GM21367 (cell line): ENCODE measurements around the gene PRR5L.
"Not testable (repeated sequence)": the region's sequence is repeated elsewhere in the genome, so short reads cannot be mapped to it uniquely, and the experiment has no call there.

ENCODE experiments used
- ATAC-seq: cut with Tn5 transposase; IDR thresholded peaks from one replicate; pipeline ENCODE4 v1.9.1; 2021; ENCODE audit not compliant: unreplicated experiment

The PRR5L gene

DNA sequence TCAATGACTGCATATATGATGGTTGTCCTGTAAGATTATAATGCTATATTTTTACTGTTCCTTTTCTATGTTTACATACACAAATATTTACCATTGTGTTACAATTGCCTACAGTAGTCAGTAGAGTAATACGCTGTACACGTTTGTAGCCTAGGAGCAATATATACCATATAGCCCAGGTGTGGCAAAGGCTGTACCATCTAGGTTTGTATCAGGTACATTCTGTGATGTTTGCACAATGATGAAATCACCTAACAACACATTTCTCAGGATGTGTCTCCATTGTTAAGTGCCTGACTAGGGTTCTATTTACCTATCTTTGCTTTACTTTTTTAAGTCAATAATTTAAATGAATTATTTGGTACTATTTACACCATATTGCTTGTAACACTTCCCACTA is 21.9 kb downstream of the PRR5L start:
- ATAC-seq = no peak

DNA sequence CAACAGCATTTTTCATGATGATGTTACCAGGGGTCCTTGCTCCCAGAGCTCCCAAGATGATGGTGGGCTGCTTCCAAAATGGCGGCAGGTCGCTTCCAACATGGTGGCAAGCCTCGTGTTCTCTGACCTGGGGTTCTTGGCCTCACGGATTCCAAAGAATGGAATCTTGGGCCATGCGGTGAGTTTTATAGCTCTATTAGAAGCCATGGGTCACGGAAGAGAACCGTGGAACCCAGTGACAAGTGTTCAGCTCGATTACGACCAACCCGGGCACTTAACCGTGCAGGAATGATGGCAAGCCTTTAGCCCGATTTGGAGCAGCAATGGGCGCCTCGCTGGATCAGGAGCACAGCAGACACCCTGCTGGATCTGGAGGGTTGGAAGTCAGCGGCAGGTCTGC is 28.9 kb downstream of the PRR5L start:
- ATAC-seq = not testable (repeated sequence)

- ATAC-seq = not testable (repeated sequence)
These were observed 29.3 kb downstream of the PRR5L start for GRCh38 chr11:36325403-36325802.

DNA sequence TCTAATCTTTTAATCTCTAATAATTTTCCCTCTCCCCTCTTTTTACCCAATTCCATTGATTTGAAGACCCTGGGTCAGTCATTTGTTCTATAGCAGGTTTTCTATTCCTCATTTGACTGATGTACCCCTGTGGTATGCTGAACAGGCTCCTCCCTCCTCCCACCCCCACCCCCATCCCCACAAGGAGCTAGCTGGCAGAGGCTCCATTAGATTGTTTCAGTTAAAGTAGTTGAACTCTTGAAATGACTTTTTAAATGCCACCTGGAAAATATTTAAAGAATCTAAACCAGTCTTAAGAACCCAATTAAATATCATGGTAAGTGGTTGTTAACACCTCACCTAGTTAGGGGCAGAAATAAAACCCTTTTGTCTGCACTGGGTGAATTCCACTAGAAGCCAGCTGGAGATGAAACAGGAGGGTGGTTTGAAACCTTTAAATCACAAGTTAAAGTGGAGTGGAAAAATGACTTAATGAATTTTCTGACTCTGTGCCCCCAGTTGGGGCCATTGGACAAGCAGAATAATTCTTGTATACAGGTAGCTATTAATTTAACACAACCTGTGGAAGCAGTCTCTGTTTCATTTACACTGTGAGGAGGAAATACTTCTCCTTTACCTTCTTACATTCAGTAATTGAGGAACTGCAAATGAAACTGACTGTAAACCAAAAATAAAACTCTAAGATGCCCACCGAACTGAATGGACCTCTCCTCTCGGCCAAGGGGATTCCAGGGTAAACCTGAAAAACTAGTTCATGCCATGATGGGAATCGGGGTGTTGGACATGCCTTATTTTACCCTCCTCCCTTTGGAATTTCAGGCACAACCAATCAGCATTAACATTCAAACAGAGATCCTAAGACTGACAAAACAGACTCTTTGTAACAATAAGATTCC is 30.7 kb downstream of the PRR5L start:
- peak; percentile 87 for ATAC-seq

- no peak for ATAC-seq
These were observed 33.0 kb downstream of the PRR5L start for GRCh38 chr11:36328966-36329673.

DNA sequence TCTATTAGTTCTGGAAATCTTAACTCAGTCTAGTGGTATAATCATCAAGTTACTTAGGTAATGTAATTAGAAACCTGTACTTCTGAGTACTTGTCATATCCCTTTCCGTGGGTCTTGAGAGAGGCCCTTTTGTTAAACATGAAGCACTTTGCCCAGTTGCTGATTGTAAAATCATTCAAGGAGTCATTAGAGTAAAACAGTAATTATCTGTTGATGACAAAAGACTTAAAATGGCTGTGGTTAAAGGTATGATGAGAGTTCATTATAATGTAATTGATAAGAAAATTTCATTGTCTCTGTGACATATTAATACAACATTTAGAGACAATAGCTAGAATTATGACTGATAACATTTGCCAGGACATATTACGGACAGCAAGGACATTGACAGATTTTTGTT is 34.3 kb downstream of the PRR5L start:
- no peak for ATAC-seq

DNA sequence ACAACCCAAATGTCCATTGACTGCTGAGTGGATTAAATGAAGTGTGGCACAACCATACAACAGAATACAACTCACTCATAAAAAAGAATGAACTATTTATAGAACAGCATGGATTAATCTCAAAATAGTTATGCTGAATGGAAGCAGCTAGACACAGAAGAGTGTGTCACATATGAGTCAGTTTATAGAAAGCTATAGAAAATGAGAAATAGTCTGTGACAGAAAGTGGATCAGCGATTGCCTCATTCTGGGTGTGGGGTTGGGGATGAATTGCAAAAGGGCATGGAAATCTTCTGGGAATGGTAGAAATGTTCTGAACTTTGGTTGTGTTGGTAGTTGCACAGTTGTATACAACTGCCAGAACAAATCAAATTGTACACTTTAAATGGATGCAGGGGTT is 37.4 kb downstream of the PRR5L start:
- no peak for ATAC-seq

DNA sequence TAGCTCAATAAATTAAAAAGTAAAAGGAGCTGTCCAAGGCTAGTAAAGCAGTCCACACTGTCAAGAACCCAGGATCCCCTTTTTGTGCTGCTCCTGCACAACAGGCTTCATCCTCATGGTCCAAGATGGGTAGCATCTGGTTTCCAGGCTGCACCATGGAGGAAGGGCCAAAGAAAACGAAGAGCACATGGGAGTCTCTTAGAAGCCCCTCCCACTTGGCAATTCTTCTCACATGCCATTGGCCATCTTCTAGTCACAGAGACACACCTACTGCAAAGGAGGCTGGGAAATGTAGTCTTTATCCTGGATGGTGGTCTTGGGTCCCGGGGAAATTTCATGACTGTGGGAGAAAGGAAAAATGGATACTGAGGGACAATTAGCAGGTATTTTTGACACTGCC is 37.8 kb downstream of the PRR5L start:
- no peak for ATAC-seq

DNA sequence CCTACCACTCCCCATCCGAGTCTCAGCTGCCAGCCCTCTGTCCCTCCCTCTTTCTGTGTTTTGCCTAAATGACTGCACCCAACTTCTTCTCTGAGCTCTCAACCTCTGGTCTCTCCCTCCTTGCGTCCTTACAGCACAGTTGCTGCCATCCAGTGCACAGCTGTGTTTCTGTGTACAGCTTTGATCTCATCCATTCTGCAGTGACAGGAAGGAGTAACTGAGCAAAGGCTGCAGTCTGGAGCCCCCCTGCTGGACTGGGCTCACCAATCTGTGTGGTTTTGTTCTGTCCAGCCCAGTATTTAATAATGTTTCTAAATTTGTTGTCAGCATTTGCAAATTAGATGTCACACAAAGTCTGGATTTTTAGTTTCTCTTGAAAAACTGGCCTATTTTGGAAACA is 43.8 kb downstream of the PRR5L start:
- ATAC-seq = no peak

DNA sequence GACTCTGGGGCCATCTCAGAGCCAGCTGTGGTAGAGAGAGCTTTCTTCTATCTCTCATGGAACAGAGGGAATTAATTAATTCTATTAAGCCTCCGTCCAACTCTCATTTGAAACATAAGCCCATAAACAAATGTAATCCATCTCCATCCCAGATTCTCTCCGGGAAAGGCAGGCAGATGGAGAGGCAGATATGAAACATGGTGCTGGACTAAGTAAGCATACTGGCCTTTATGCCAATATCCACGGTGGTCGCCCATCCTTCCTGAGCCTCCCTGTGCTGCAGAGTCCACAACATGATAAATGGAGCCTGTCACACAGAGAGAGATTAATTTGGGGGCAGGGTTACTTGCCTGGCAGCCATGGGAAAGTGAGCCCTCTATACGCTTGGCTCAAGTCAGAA is 44.8 kb downstream of the PRR5L start:
- ATAC-seq = no peak

- no peak for ATAC-seq
These were observed 45.8 kb downstream of the PRR5L start for GRCh38 chr11:36341915-36342314.

DNA sequence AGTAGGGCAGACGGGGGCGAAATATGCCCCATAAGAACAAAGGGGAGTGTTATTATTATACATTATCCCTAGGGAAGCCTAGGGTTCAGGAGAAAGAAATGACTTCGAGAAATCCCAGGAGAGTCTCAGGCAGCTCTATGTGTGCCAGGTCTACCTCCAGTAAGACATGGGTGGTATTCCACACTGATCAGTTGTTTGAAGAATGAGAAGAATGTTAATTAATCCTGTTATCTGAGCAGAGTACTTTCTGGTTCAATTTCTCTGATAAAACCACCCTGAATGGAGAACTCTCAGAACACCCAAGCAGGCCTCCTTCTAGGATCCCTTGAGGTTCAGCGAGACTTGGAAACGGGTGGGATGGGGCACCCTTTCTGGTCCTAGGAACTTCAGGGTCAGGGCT is 46.2 kb downstream of the PRR5L start:
- ATAC-seq = no peak

DNA sequence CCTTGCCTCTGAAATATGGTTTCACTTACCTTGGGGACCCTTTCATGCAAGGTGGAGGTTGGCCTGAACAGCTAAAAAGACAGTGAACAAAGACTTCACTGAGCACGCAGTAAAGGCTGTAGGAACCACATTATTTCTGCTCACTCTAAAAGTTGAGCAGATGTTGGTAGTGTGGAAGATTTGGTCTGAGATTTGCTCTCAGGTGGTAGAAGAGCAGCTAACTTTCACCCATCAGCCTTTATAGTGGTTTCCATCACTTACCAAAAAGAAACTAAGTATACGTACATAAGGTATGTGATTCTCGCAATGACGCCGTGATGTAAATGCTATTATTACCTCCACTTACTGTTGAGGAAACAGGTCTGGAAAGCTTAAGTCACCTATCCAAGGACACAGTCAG is 47.3 kb downstream of the PRR5L start:
- no peak for ATAC-seq

DNA sequence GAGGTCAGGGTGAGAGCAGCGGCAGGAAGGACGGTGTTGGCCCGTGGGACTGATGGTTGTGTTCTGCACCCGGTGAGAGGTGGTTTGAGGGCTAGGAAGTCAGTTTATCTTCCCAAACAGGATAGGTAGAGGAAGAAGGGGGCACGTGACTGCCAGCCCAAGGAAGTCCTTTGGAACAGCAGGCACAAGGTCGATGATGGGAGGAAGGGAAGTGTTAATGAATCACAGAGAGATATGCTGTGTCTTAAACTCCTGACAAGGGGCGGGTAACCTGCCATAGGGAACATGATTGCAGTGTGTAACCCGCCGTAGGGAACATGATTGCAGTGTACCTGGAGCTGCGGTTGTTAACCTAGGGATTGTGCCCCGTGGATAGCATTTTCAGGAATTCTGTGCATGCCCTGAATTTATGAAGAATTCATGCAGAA is 49.0 kb downstream of the PRR5L start:
- no peak for ATAC-seq

DNA sequence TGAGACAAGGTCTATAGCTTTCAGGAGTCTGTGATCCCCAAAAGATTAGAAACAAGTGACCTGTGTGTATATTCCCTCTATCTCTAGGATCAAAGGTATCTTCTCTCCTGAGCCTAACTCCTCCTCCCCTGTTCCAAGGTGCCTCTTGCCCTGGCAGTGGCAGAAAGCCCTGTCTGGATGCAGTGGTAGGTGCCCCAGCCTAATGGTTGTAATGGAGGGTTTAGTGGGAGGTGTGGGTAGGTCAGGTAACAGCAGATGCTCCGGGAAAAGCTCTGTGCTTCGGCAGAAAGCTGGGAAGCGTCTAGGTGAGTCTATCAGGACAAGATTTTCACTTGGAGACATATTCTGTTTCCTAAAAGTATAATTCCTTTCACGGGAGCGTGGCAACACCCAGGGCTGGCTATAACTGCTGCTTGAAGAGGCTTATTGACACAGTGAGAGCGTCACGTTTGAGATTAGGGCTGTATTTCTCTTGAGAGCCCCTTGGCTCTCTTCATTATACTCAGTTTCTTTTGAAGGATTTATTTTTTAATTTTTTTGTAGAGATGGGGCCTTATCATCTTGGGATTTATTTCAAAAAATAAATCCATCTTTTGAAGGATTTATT is 49.5 kb downstream of the PRR5L start:
- ATAC-seq = no peak

- no peak for ATAC-seq
These were observed 50.7 kb downstream of the PRR5L start for GRCh38 chr11:36346562-36347383.

GRCh38 chr11:36347384-36347906 is 51.4 kb downstream of the PRR5L start:
- no peak for ATAC-seq

GRCh38 chr11:36349351-36350136 is 53.5 kb downstream of the PRR5L start:
- no peak for ATAC-seq

DNA sequence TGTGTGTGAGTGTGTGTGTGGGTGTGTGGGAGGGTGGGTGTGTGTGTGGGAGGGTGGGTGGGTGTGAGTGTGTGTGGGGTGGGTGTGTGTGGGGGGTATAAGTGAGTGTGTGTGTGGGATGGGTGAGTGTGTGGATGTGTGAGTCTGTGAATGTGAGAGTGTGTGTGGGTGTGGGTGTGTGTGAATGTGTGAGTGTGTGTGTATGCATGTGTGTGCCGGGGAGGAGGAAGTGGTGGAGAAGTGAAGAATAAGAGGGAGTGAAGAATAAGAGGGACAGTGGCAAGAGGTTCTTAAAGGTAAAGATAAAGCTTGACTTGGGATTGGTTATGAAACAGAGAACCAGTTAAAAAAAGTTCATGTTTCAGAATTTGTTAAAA is 54.0 kb downstream of the PRR5L start:
- no peak for ATAC-seq

DNA sequence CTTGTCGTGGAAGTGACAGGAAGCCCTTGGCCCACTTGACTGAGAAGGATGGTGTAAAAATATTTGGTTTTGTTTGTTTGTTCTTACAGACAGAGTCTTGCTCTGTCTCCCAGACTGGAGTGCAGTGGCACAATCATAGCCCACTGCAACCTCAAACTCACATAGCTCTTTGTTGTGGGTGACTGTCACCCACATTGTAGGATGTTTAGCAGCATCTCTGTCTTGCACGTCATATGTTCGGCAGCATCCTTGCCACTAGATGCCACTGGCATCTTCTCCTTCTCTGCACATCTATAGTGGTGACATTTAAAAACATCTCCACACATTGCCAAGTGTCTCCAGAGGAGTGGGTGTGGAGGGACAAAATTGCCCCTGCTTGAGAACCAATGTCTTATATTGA is 56.8 kb downstream of the PRR5L start:
- ATAC-seq = no peak
